ENCODE data around the gene HSPA4. TPM values are rescaled to one million over a fixed set of nuclear protein-coding genes. Genes with fewer than 3 reads are reported as not detected.

The HSPA4 gene
- total and polyA plus RNA-seq, 5 donors from 2014 or later, result 32.8 to 47.9 (median 38.7) TPM

DNA sequence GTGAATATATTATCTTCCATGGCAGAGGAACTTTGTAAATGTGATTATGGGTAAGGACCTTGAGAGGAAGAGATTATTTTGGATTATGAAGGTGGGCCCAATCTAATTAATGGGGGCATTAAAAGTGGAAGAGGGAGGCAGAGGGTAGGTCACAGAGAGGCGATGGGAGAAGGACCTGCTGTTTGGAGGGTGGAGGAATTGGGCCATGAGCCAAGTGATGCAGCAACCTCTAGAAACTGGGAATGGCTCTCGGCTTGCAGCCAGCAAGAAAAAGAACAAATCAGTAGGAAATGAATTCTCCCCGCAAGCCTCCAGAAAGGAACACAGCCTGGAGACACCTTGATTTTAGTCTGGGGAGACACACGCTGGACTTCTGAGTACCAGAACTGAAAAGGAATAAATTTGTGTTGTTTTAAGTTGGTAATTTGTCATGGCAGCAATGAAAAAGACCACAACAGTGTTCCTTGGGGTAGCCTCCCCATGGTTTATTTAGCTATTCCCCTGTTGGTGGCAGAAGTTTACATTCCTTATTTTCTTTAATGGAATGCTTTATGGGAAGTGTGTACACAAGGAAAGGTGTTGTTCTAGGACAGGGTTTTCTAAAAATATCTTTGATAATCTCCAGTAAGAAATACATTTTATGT, 103.6 kb downstream of the HSPA4 start:
- Histone ChIP-seq H3K9me3 (ENCODE audit: control insufficient read depth in 2 of 2, low read length in 2 of 2) (no peaks in the 10 kb centered on the region), H3K27me3 (ENCODE audit: control insufficient read depth, insufficient read depth, low read length) (no peaks in the 10 kb centered on the region), H3K36me3 (ENCODE audit: control insufficient read depth, insufficient read depth, low read length) (no peaks in the 10 kb centered on the region), H3K4me3 (ENCODE audit: low read depth, low read length) (no peak overlapping the region), H3K4me1 (ENCODE audit: control insufficient read depth, insufficient read depth, low read length, poor library complexity, severe bottlenecking) (no peaks in the 10 kb centered on the region), H3K27ac (ENCODE audit: insufficient read depth, low read length, poor library complexity, severe bottlenecking) (no peak overlapping the region)
- ATAC-seq (ENCODE audit: low read depth in 2 of 2) (no peak), DNase-seq (no peak)
- Mint-ChIP-seq H3K27me3 (peaks cover 8% of the 10 kb centered on the region), H3K9me3 (no peaks in the 10 kb centered on the region), H3K36me3 (no peaks in the 10 kb centered on the region), H3K4me3 (no peak overlapping the region), H3K27ac (no peak overlapping the region), H3K4me1 (no peaks in the 10 kb centered on the region)

Other genes with a start within 250 kb of the HSPA4 start
- gene SOWAHA, start 238.7 kb upstream of the HSPA4 start, total RNA-seq, result not detected
- not detected for gene SOWAHA, start 238.7 kb upstream of the HSPA4 start, polyA plus RNA-seq
- gene SHROOM1, start 221.4 kb upstream of the HSPA4 start, total RNA-seq, result 0.12 TPM
- not detected for gene SHROOM1, start 221.4 kb upstream of the HSPA4 start, polyA plus RNA-seq
- gene GDF9, start 185.5 kb upstream of the HSPA4 start, total RNA-seq, result 0.35 TPM
- under 1 TPM in 3 of 4 donors, not detected in 1; 0.11 to 0.24 (median 0.24) TPM for gene GDF9, start 185.5 kb upstream of the HSPA4 start, polyA plus RNA-seq
- gene UQCRQ, start 185.4 kb upstream of the HSPA4 start, total RNA-seq, result 88.5 TPM
- 100 to 1,000 TPM; 555 to 604 (median 574) TPM for gene UQCRQ, start 185.4 kb upstream of the HSPA4 start, polyA plus RNA-seq
- gene LEAP2, start 178.3 kb upstream of the HSPA4 start, total RNA-seq, result 1.3 TPM
- gene LEAP2, start 178.3 kb upstream of the HSPA4 start, polyA plus RNA-seq, result 1 to 10 TPM in 2 of 4 donors, under 1 TPM in 1, not detected in 1; 0.44 to 1.8 (median 1.5) TPM
- 74.8 TPM for gene AFF4, start 88.4 kb upstream of the HSPA4 start, total RNA-seq
- 10 to 100 TPM; 13.5 to 20.8 (median 16.8) TPM for gene AFF4, start 88.4 kb upstream of the HSPA4 start, polyA plus RNA-seq
- gene ZCCHC10, start 25.5 kb upstream of the HSPA4 start, total RNA-seq, result 20.0 TPM
- 10 to 100 TPM; 38.7 to 54.0 (median 44.4) TPM for gene ZCCHC10, start 25.5 kb upstream of the HSPA4 start, polyA plus RNA-seq

All from CD4-positive, CD25-positive, alpha-beta regulatory T cell (primary cell).